H1 (cell line): Measurements from ENCODE around the gene CHN2. TPM values are rescaled to one million over a fixed set of nuclear protein-coding genes. Genes with fewer than 3 reads are reported as not detected.

Experiments
- CTCF ChIA-PET: fragments of 300-600 bp; sonication (Branson Sonifier 250); formaldehyde crosslinking; loops from one replicate; lab custom pipeline; 2021; ENCODE audit not compliant: partially characterized antibody; lab: Charles Lee
- POLR2A ChIA-PET: fragments of 300-600 bp; sonication (Branson Sonifier 250); formaldehyde crosslinking; loops from one replicate; lab custom pipeline; 2021; ENCODE audit warnings: inconsistent platforms; ENCODE audit not compliant: partially characterized antibody; lab: Charles Lee
- DNase-seq, 2 experiments: peaks; one replicate each; pipeline versions ENCODE4 v3.0.0 to v3.0.0-alpha.2; 2010 to 2022; ENCODE audit warnings: low spot score in 2 of 2, low read depth in 1 of 2, mixed read lengths in 1 of 2
- FAIRE-seq: peaks from 2 replicates; lab custom pipeline; 2011; peaks lifted over from hg19 to GRCh38; lab: Jason Lieb, UNC
- H2AFZ ChIP-seq: 2 replicates; pipeline ENCODE4 v1.8.1; 2012; ENCODE audit warnings: low read length, inconsistent platforms
- H2AK5ac ChIP-seq: 2 replicates; pipeline ENCODE4 v1.6.1; 2013; ENCODE audit warnings: low read depth, low read length
- H2BK120ac ChIP-seq: replicated peaks from 2 replicates; pipeline ENCODE3; 2013; ENCODE audit warnings: low read depth, low read length, inconsistent platforms
- H2BK12ac ChIP-seq: 2 replicates; pipeline ENCODE4 v1.6.1; 2013; ENCODE audit warnings: low read depth, low read length
- H2BK15ac ChIP-seq: 2 replicates; pipeline ENCODE4 v1.6.1; 2013; ENCODE audit warnings: low read length
- H2BK20ac ChIP-seq: 2 replicates; pipeline ENCODE4 v1.6.1; 2013; ENCODE audit warnings: low read length
- H2BK5ac ChIP-seq: 2 replicates; pipeline ENCODE4 v1.6.1; 2013; ENCODE audit warnings: low read depth, low read length
- H3K14ac ChIP-seq: 2 replicates; pipeline ENCODE4 v1.6.1; 2013; ENCODE audit warnings: inconsistent platforms; ENCODE audit not compliant: insufficient read length
- H3K18ac ChIP-seq: 2 replicates; pipeline ENCODE4 v1.6.1; 2013; ENCODE audit warnings: low read length; ENCODE audit errors: extremely low read depth
- H3K23ac ChIP-seq: 2 replicates; pipeline ENCODE4 v1.6.1; 2013; ENCODE audit warnings: inconsistent platforms; ENCODE audit not compliant: insufficient read length
- H3K23me2 ChIP-seq: 2 replicates; pipeline ENCODE4 v1.6.1; 2013; ENCODE audit warnings: low read depth, low read length
- H3K27ac ChIP-seq: 2 replicates; pipeline ENCODE4 v1.6.1; 2011; ENCODE audit warnings: low read depth, low read length, inconsistent platforms
- H3K27me3 ChIP-seq, 4 experiments: replicated peaks in 1 of 4; 1 replicate in 1 of 4; 2 replicates in 3 of 4; pipeline versions ENCODE4 v1.6.1 to v1.8.1; 2011 to 2013; ENCODE audit warnings: low read length in 3 of 4, mild to moderate bottlenecking in 3 of 4, inconsistent platforms in 2 of 4, mixed read lengths in 2 of 4, moderate library complexity in 1 of 4; ENCODE audit not compliant: control insufficient read depth in 3 of 4, insufficient read depth in 3 of 4; ENCODE audit errors: extremely low read depth in 1 of 4
- H3K36me3 ChIP-seq, 4 experiments: 2 replicates each; pipeline versions ENCODE4 v1.6.1 to v1.8.1; 2011 to 2013; ENCODE audit warnings: mild to moderate bottlenecking in 4 of 4, low read length in 3 of 4, moderate library complexity in 2 of 4, control low read depth in 1 of 4, inconsistent platforms in 1 of 4; ENCODE audit not compliant: insufficient read depth in 4 of 4, control insufficient read depth in 2 of 4
- H3K4ac ChIP-seq: replicated peaks from 2 replicates; pipeline ENCODE3; 2013; ENCODE audit warnings: low read length, low read depth, mixed read lengths, inconsistent platforms; ENCODE audit not compliant: insufficient read length
- H3K4me1 ChIP-seq, 4 experiments: replicated peaks in 1 of 4; 1 replicate in 1 of 4; 2 replicates in 3 of 4; pipeline versions ENCODE4 v1.6.1 to v1.8.1; 2011 to 2013; ENCODE audit warnings: low read length in 3 of 4, inconsistent platforms in 2 of 4, mixed read lengths in 1 of 4; ENCODE audit not compliant: insufficient read depth in 4 of 4, control insufficient read depth in 3 of 4
- H3K4me2 ChIP-seq, 2 experiments: 2 replicates each; pipeline versions ENCODE4 v1.6.1 to v1.8.1; 2011 to 2013; ENCODE audit warnings: low read depth in 2 of 2, low read length in 2 of 2, control low read depth in 1 of 2, inconsistent platforms in 1 of 2, mild to moderate bottlenecking in 1 of 2; ENCODE audit not compliant: insufficient read depth in 1 of 2
- H3K4me3 ChIP-seq, 4 experiments: fragments of 200-600, 300-600 bp in 1 of 4; sonication (generic), shearing (Covaris generic), sonication (Bioruptor Twin) in 1 of 4; 2 replicates each; pipeline versions ENCODE4 v1.5.1 to v1.8.1; 2011 to 2016; ENCODE audit warnings: low read length in 4 of 4, low read depth in 3 of 4, control low read depth in 2 of 4, inconsistent platforms in 2 of 4, mild to moderate bottlenecking in 2 of 4, mixed read lengths in 1 of 4, moderate library complexity in 1 of 4; ENCODE audit not compliant: insufficient read depth in 2 of 4; ENCODE audit errors: extremely low read depth in 1 of 4
- H3K56ac ChIP-seq: replicated peaks from 2 replicates; pipeline ENCODE3; 2013; ENCODE audit warnings: low read depth, mild to moderate bottlenecking, mixed read lengths, low read length, inconsistent platforms; ENCODE audit not compliant: insufficient read length
- H3K79me1 ChIP-seq: 2 replicates; pipeline ENCODE4 v1.6.1; 2013; ENCODE audit warnings: low read depth, low read length, control low read depth
- H3K79me2 ChIP-seq, 2 experiments: 2 replicates each; pipeline versions ENCODE4 v1.6.1 to v1.8.1; 2012 to 2013; ENCODE audit warnings: low read length in 2 of 2, mild to moderate bottlenecking in 2 of 2, inconsistent platforms in 1 of 2; ENCODE audit not compliant: insufficient read depth in 2 of 2, control insufficient read depth in 1 of 2
- H3K9ac ChIP-seq, 4 experiments: replicated peaks in 1 of 4; 1 replicate in 1 of 4; 2 replicates in 3 of 4; pipeline versions ENCODE4 v1.6.1 to v1.8.1; 2011 to 2013; ENCODE audit warnings: low read depth in 3 of 4, low read length in 3 of 4, control low read depth in 2 of 4, mild to moderate bottlenecking in 2 of 4, moderate library complexity in 2 of 4, inconsistent platforms in 1 of 4; ENCODE audit errors: extremely low read depth in 1 of 4
- H3K9me3 ChIP-seq, 2 experiments: 2 replicates each; pipeline versions ENCODE4 v1.6.1 to v1.8.1; 2012 to 2013; ENCODE audit warnings: mild to moderate bottlenecking in 2 of 2, moderate library complexity in 2 of 2, control low read depth in 1 of 2, inconsistent platforms in 1 of 2, low read depth in 1 of 2, low read length in 1 of 2, mixed read lengths in 1 of 2; ENCODE audit not compliant: insufficient read depth in 2 of 2
- H4K20me1 ChIP-seq, 2 experiments: replicated peaks in 1 of 2; 2 replicates each; pipeline versions ENCODE3 to v1.8.1; 2011 to 2013; ENCODE audit warnings: inconsistent platforms in 2 of 2, low read length in 2 of 2, mild to moderate bottlenecking in 1 of 2; ENCODE audit not compliant: insufficient read depth in 2 of 2, control insufficient read depth in 1 of 2
- H4K5ac ChIP-seq: 2 replicates; pipeline ENCODE4 v1.6.1; 2013; ENCODE audit warnings: low read length, low read depth, mixed read lengths, inconsistent platforms; ENCODE audit not compliant: insufficient read length
- H4K8ac ChIP-seq: 2 replicates; pipeline ENCODE4 v1.8.0; 2013; ENCODE audit warnings: mild to moderate bottlenecking, moderate library complexity, low read length, inconsistent platforms; ENCODE audit not compliant: insufficient read depth; ENCODE audit errors: extremely low read depth
- H4K91ac ChIP-seq: replicated peaks from 2 replicates; pipeline ENCODE3; 2013; ENCODE audit warnings: low read length, mixed read lengths, inconsistent platforms; ENCODE audit not compliant: insufficient read length
- CBX8 ChIP-seq: fragments of 300-800, 300-1000 bp; sonication (generic); IDR thresholded peaks from 2 replicates; pipeline ENCODE4 v1.7.1; 2016; ENCODE audit warnings: low read depth, low read length, borderline replicate concordance
- WGBS, 2 experiments: shearing (Covaris generic) in 1 of 2; methylation state at CpG; one replicate each; pipeline versions ENCODE4 v1.1.6 to v1.1.7; 2013 to 2015; ENCODE audit warnings: low lambda C conversion rate in 2 of 2, mixed read lengths in 2 of 2, inconsistent platforms in 1 of 2, low coverage in 1 of 2, missing lambda C conversion rate in 1 of 2; ENCODE audit not compliant: insufficient replicate concordance in 2 of 2, insufficient coverage in 1 of 2, insufficient read length in 1 of 2; ENCODE audit errors: extremely low coverage in 1 of 2, missing lambda C conversion rate in 1 of 2; 5-methylcytosine and 5-hydroxymethylcytosine counted together
- polyA plus RNA-seq, 7 experiments: library from polyadenylated mRNA; depleted of rRNA in 3 of 7; stranded (reverse) in 5 of 7; unstranded in 2 of 7; fragments of >200 nt in 5 of 7; fragments of 200-250 nt in 2 of 7; gene quantifications; 1 replicate in 5 of 7; 2 replicates in 1 of 7; 4 replicates in 1 of 7; pipeline versions ENCODE4 v1.2.1 to v1.2.3, GENCODE V29; 2011 to 2013; ENCODE audit warnings: missing spikeins in 2 of 7, mixed read lengths in 2 of 7
- total RNA-seq: library from RNA; stranded (reverse); fragmentation: NEBNext Ultra II Directional; extraction: Animal tissue kit (Norgen Biotek cat#: 25700); gene quantifications from 2 replicates; pipeline ENCODE4 v1.2.1, GENCODE V29; 2021

Gene CHN2
- total and polyA plus RNA-seq, 2 of the 8 experiments (the other 6 are each of a cell fraction or from before 2014, with no cell fraction given), result 2.9 to 4.8 TPM

- no peak overlapping the region for H4K8ac ChIP-seq
- H3K4me3 ChIP-seq, result no peak overlapping the region
- H3K79me1 ChIP-seq, result no peaks in the 10 kb centered on the region
- no peak overlapping the region for H2BK120ac ChIP-seq
- no peak overlapping the region for H4K91ac ChIP-seq
- H3K9me3 ChIP-seq, result no peaks in the 10 kb centered on the region
- H3K4me2 ChIP-seq, result no peak overlapping the region
- no peaks in the 10 kb centered on the region for H3K79me2 ChIP-seq
- H3K18ac ChIP-seq, result no peak overlapping the region
- H3K14ac ChIP-seq, result no peak overlapping the region
- FAIRE-seq (no peak), DNase-seq (no peak)
- no peak overlapping the region for H2BK5ac ChIP-seq
- H3K4me1 ChIP-seq, result peaks cover 2 to 11% (median 3%) of the 10 kb centered on the region in 4 experiments; a peak in 5 of 7 replicates
- H2BK20ac ChIP-seq, result no peak overlapping the region
- no peak overlapping the region for H4K5ac ChIP-seq
- ChIA-PET POLR2A (no interaction called here), CTCF (no interaction called here)
- no peak overlapping the region for H3K23ac ChIP-seq
- H3K27me3 ChIP-seq, result peaks cover 3 to 26% (median 19%) of the 10 kb centered on the region in 4 experiments
- H2AFZ ChIP-seq, result no peak overlapping the region
- peaks cover 0 to 2% of the 10 kb centered on the region in 2 experiments for H4K20me1 ChIP-seq
- no peak overlapping the region for H2BK12ac ChIP-seq
- H2AK5ac ChIP-seq, result no peak overlapping the region
- peaks cover 7% of the 10 kb centered on the region for H3K23me2 ChIP-seq
- H3K56ac ChIP-seq, result no peak overlapping the region
- 88% methylated on average over 3 of the region's 3 CpGs; no CpG with 5 or more reads in 1 of the 2 experiments for WGBS, 2 experiments
- H2BK15ac ChIP-seq, result no peak overlapping the region
- H3K27ac ChIP-seq, result no peak overlapping the region
- H3K36me3 ChIP-seq, result no peaks in the 10 kb centered on the region
- H3K9ac ChIP-seq, result no peak overlapping the region
- H3K4ac ChIP-seq, result no peak overlapping the region
- TF ChIP-seq CBX8, result no peak
Observed at GRCh38 chr7:29199776-29200175, 5.2 kb downstream of the CHN2 start.
